SK-N-MC (cell line): ENCODE data around the gene GNAS.

Source experiments
- DNase-seq: peaks from one replicate; pipeline ENCODE4 v3.0.0-alpha.2; 2011; ENCODE audit warnings: low read depth, low spot score
- H3K27ac ChIP-seq: fragments of 200-600 bp; sonication (generic); 2 replicates; pipeline ENCODE4 v1.5.1; 2016; ENCODE audit warnings: mixed run types
- H3K36me3 ChIP-seq: fragments of 200-600 bp; sonication (generic); 2 replicates; pipeline ENCODE4 v1.6.1; 2017; ENCODE audit warnings: antibody characterized with exemption, low read length, mixed read lengths; ENCODE audit not compliant: insufficient read depth
- H3K4me3 ChIP-seq: fragments of 200-600 bp; sonication (generic); 2 replicates; pipeline ENCODE4 v1.5.1; 2016
- H3K9ac ChIP-seq: fragments of 200-600 bp; sonication (generic); 2 replicates; pipeline ENCODE4 v1.8.0; 2017; ENCODE audit warnings: mixed run types, mixed read lengths; ENCODE audit not compliant: insufficient read length
- H3K9me3 ChIP-seq: fragments of 200-600 bp; sonication (generic); 2 replicates; pipeline ENCODE4 v1.6.1; 2017; ENCODE audit warnings: low read depth, mild to moderate bottlenecking, antibody characterized with exemption, low read length, moderate library complexity, mixed read lengths
- EZH2 ChIP-seq: fragments of 200-600 bp; sonication (generic); IDR thresholded peaks from one replicate; pipeline ENCODE4 v1.6.1; 2017; ENCODE audit warnings: antibody characterized with exemption
- FOXP2 ChIP-seq: optimal IDR thresholded peaks from 2 replicates; pipeline ENCODE3; 2011; ENCODE audit warnings: mild to moderate bottlenecking, moderate library complexity; ENCODE audit not compliant: insufficient read depth; ENCODE audit errors: extremely low read length, control extremely low read depth
- POLR2AphosphoS5 ChIP-seq: IDR thresholded peaks from 2 replicates; pipeline ENCODE4 v1.6.1; 2012; ENCODE audit warnings: mild to moderate bottlenecking, low read depth, low read length, borderline replicate concordance

The GNAS gene

DNA sequence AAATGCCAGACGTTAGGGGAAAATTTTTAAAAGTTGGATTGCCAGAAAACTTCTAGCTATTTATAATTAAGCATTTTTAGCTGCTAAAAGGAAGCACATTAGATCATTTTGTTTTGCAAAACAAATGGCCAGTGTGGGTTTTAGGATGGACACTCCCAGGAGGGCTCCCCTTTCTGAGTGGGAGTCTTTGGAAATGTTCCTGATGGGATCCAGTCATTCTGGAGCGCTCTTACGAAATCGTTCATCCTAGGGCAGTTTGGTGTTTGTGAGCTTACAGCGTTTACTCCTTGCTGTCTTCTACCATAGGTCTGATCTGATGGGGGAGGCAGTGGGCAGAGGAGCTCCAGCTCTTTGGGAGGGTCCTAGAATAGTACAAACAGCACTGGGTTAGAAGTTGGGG, 14.7 kb downstream of the GNAS start:
- Histone ChIP-seq H3K9me3 (no peaks in the 10 kb centered on the region), H3K36me3 (no peaks in the 10 kb centered on the region), H3K9ac (no peak overlapping the region), H3K4me3 (no peak overlapping the region), H3K27ac (no peak overlapping the region)
- TF ChIP-seq EZH2 (no peak), POLR2AphosphoS5 (no peak), FOXP2 (no peak)
- no peak for DNase-seq

DNA sequence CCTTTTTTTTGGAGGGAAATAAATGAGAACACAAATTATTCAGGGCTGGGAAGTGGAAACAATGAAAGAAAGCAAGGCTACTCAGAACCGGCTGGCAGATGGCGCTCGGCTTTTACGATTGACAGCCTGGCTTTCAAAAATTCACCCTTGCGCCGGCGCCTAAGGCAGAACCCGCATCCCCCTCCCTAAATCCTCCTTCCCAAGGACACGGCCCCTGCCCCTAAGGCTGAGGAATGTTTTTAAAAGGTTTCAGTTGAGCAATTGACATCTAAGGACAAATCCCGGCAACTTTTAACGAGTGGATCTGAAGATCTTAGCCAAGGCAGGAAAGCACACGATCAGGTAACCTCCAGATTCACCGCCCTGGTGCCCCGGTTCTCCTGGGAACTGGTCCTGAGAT, 16.3 kb downstream of the GNAS start:
- no peak for DNase-seq
- Histone ChIP-seq H3K36me3 (no peaks in the 10 kb centered on the region), H3K27ac (no peak overlapping the region), H3K9ac (peak overlapping the region; percentile 20), H3K9me3 (no peaks in the 10 kb centered on the region), H3K4me3 (no peak overlapping the region)
- TF ChIP-seq POLR2AphosphoS5 (no peak), FOXP2 (no peak), EZH2 (no peak)

DNA sequence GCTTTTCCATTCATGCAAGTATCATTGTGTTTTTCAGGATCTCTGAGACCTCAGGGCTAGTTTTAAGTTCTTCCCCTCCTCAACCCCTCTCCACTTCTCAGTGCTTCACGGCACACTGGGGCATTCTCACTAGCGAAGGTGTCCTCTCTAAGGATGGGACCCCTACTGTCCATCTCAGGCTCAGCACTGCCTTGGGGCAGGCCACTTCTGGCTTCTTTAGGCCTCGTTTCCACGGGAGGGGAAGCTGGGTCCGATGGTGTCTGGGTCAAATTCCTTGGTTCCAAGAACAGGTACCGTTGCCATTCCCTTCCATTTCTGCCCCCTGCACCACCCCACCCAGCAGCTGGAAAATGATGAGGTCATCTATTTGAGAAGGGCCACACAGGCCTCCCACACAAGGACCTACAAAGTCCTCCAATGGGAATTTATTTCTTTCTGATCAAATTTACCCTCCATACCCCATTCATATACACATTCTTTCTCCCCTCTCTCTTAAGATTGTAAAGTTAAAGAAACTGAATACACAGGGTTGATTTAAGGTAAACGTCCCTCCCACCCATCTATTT, 17.2 kb downstream of the GNAS start:
- TF ChIP-seq FOXP2, result no peak
- TF ChIP-seq POLR2AphosphoS5, result no peak
- no peak for DNase-seq
- H3K9ac ChIP-seq, result no peak overlapping the region
- H3K27ac ChIP-seq, result no peak overlapping the region
- no peaks in the 10 kb centered on the region for H3K9me3 ChIP-seq
- no peak overlapping the region for H3K4me3 ChIP-seq
- H3K36me3 ChIP-seq, result no peaks in the 10 kb centered on the region

DNA sequence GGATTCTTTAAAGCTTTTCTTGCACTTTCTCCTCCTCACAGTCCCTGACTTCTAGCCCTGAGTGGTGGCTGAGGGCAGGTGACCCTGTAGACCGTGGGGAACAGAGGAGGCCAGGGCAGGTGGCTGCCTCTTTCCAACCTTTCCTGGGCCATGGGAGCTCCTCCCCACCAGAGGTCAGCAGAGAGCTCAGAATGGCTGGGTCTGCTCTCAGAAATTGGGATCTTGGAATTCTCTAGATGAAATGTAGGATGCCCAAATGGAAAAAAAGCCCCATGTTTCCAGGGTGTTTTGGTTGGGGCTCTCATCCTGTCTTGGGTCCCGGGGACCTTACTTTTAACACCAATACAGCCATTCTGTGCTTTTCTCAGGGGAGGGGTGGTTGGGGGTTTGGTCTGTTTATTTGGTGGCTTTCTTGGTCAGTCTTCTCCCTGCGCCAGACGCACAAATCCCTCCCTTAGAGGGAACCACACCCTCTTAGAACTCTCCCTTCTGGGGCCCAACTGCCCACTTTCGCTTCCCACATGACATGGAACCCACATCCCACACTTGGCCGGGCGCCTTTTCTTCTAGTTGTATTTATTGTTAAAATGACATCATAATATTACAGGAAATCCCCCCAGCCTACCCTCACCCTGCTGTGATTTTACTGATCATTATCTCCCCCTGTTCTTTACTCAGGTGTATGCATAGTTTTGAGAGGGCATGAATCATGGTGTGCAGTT, 17.9 kb downstream of the GNAS start:
- H3K9ac ChIP-seq, result no peak overlapping the region
- H3K9me3 ChIP-seq, result no peaks in the 10 kb centered on the region
- TF ChIP-seq FOXP2 (no peak), EZH2 (no peak), POLR2AphosphoS5 (no peak)
- no peak overlapping the region for H3K27ac ChIP-seq
- no peak for DNase-seq
- H3K36me3 ChIP-seq, result no peaks in the 10 kb centered on the region
- no peak overlapping the region for H3K4me3 ChIP-seq

DNA sequence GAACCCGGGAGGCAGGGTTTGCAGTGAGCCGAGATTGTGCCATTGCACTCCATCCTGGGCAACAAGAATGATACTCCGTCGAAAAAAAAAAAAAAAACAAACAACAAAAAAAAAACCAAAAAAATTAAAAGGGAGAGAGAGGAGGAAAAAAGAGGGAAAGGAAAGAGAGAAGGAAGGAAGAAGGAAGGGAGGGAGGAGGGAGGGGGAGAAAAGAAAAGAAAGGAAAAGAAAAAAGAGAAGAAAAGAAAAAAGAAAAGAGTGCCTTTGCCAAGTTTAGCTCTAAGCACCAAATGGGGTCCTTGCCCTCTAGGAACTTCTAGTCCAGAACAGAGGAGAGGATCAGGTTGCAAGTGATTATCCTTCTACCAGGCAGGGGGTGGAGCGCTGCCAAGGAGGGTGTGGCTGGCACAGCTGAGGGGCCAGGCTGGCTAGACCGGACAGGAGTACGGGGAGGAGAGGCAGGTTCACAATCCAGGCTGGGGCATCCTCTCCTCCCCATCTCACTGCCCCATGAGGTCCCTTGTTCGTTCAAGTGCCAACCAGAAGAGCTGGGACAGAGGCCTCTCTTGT, 19.1 kb downstream of the GNAS start:
- TF ChIP-seq POLR2AphosphoS5, result no peak
- no peak for TF ChIP-seq FOXP2
- TF ChIP-seq EZH2, result no peak
- H3K4me3 ChIP-seq, result no peak overlapping the region
- H3K36me3 ChIP-seq, result no peaks in the 10 kb centered on the region
- H3K9ac ChIP-seq, result no peak overlapping the region
- DNase-seq, result no peak
- H3K9me3 ChIP-seq, result no peaks in the 10 kb centered on the region
- H3K27ac ChIP-seq, result no peak overlapping the region

DNA sequence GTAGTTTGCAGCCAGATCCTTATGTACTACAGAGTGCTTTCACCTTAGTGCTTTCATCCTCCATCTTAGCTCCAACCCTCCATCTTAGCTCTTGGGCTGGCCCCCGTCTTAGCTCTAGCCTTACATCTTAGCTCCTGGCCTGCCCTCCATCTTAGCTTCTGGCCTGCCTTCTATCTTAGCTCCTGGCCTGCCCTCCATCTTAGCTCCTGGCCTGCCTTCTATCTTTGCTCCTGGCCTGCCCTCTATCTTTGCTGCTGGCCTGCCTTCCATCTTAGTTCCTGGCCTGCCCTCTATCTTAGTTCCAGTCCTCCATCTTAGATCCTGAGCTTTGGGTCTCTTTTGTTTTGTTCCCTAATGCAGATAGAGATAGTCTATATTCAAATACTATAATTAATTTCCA, 22.0 kb downstream of the GNAS start:
- no peak for TF ChIP-seq FOXP2
- no peak for TF ChIP-seq EZH2
- no peak for TF ChIP-seq POLR2AphosphoS5
- no peak overlapping the region for H3K9ac ChIP-seq
- no peak overlapping the region for H3K4me3 ChIP-seq
- no peak for DNase-seq
- no peak overlapping the region for H3K27ac ChIP-seq
- no peaks in the 10 kb centered on the region for H3K9me3 ChIP-seq
- no peaks in the 10 kb centered on the region for H3K36me3 ChIP-seq

DNA sequence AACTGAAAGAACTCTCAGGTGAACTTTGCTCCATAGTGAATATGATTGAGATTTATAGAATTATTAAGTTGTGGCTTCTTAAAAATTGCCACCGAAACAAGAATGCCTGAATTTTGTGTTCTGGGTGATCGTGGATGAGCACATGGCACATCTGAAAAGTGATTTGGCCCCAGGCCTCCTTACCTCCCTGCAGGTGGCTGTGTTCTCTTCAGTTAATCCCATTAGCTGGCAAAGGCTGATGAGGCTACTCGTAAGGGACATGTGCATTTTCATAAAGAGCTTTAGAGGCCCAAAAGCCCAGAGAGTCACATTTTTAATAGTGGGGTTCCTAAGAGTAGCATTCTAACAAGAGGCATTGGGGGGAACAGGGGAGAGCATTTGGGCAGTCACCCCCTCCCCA, 22.6 kb downstream of the GNAS start:
- DNase-seq, result no peak
- no peak for TF ChIP-seq POLR2AphosphoS5
- Histone ChIP-seq H3K36me3 (no peaks in the 10 kb centered on the region), H3K4me3 (no peak overlapping the region), H3K9ac (no peak overlapping the region), H3K27ac (no peak overlapping the region), H3K9me3 (no peaks in the 10 kb centered on the region)

DNA sequence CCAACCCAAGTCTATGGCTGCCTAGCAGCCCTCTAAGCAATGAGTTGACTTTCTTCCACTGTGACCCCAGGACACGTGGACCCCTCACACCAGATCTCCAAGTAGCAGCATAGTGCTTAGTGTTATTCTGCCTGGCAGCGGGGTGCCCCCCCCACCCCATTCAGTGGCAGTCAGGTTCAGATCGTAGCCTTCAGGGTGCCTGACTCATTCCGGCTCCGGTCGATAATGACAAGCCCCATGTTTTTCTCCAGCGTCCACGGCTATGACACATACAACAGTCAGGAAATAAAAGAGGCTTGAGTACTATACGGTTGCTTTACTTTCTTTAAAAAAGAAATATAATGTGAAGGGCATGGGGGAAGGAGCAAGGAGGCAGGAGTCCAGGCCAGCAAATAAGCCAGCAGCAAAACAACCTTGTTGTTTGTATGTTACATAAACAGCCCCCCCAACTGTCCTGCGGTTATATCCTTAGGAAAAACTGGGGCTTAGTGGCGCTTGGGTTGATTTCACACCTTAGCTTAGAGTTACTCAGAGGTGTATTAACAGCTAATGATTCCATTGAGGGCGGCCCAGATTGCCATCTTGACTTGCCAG, 23.1 kb downstream of the GNAS start:
- Histone ChIP-seq H3K27ac (no peak overlapping the region), H3K9ac (no peak overlapping the region), H3K4me3 (no peak overlapping the region), H3K36me3 (no peaks in the 10 kb centered on the region), H3K9me3 (no peaks in the 10 kb centered on the region)
- no peak for DNase-seq
- TF ChIP-seq POLR2AphosphoS5, result no peak
- TF ChIP-seq FOXP2, result no peak
- TF ChIP-seq EZH2, result no peak

DNA sequence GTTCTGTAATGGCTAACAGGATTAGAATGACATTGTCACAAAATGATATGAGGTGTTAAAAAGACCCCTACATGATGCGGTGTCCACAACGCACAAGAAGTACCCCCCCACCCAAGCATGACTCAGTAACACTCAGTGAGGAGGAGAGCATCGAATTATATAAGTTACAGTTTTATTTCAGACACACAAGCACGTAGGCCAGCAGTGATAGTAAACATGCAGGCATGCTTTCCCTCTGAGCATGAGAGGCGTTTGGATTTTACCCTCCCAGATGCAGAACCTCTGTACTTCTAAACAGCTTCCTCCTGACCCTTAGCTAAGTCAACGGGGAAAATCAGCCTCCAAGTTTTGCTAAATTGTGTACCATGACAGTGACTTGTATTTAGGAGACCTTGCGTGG, 23.9 kb downstream of the GNAS start:
- H3K36me3 ChIP-seq, result no peaks in the 10 kb centered on the region

More for the DNA sequence above, 23.9 kb downstream of the GNAS start:
- H3K27ac ChIP-seq, result no peak overlapping the region
- H3K9ac ChIP-seq, result no peak overlapping the region
- no peak overlapping the region for H3K4me3 ChIP-seq
- no peak for DNase-seq
- no peak for TF ChIP-seq EZH2
- no peak for TF ChIP-seq POLR2AphosphoS5
- TF ChIP-seq FOXP2, result no peak
- no peaks in the 10 kb centered on the region for H3K9me3 ChIP-seq
